Measurements from ENCODE around the gene CLDN20.

The CLDN20 gene

GRCh38 chr6:155270561-155271091 is 6.8 kb downstream of the CLDN20 start:
- no peak for DNase-seq (ENCODE audit: low read depth)

- no peak for DNase-seq (ENCODE audit: low read depth)
These were observed 7.3 kb downstream of the CLDN20 start for GRCh38 chr6:155271145-155271544.

GRCh38 chr6:155272353-155273232 is 8.8 kb downstream of the CLDN20 start:
- no peak for DNase-seq (ENCODE audit: low read depth)

- no peak for DNase-seq (ENCODE audit: low read depth)
These were observed 9.6 kb downstream of the CLDN20 start for GRCh38 chr6:155273431-155273830.

GRCh38 chr6:155274106-155274505 is 10.3 kb downstream of the CLDN20 start:
- no peak for DNase-seq (ENCODE audit: low read depth)

- DNase-seq (ENCODE audit: low read depth): no peak
These were observed 10.7 kb downstream of the CLDN20 start for GRCh38 chr6:155274533-155274932.

GRCh38 chr6:155275808-155276480 is 12.1 kb downstream of the CLDN20 start:
- DNase-seq (ENCODE audit: low read depth): no peak

- DNase-seq (ENCODE audit: low read depth): no peak
These were observed 12.8 kb downstream of the CLDN20 start for GRCh38 chr6:155276638-155277037.

GRCh38 chr6:155278319-155279049 is 14.7 kb downstream of the CLDN20 start:
- DNase-seq (ENCODE audit: low read depth): no peak

- DNase-seq (ENCODE audit: low read depth): no peak
These were observed 21.0 kb downstream of the CLDN20 start for GRCh38 chr6:155284775-155285174.

GRCh38 chr6:155287762-155288161 is 23.9 kb downstream of the CLDN20 start:
- no peak for DNase-seq (ENCODE audit: low read depth)

- no peak for DNase-seq (ENCODE audit: low read depth)
These were observed 26.7 kb downstream of the CLDN20 start for GRCh38 chr6:155290491-155290890.

GRCh38 chr6:155291291-155291690 is 27.5 kb downstream of the CLDN20 start:
- DNase-seq (ENCODE audit: low read depth): no peak

GRCh38 chr6:155292711-155293110 is 28.9 kb downstream of the CLDN20 start:
- no peak for DNase-seq (ENCODE audit: low read depth)

- DNase-seq (ENCODE audit: low read depth): no peak
These were observed 33.9 kb downstream of the CLDN20 start for GRCh38 chr6:155297669-155298068.

GRCh38 chr6:155301867-155302266 is 38.1 kb downstream of the CLDN20 start:
- no peak for DNase-seq (ENCODE audit: low read depth)

GRCh38 chr6:155303361-155303870 is 39.6 kb downstream of the CLDN20 start:
- DNase-seq (ENCODE audit: low read depth): no peak

GRCh38 chr6:155306958-155307357 is 43.1 kb downstream of the CLDN20 start:
- DNase-seq (ENCODE audit: low read depth): no peak

- no peak for DNase-seq (ENCODE audit: low read depth)
These were observed 45.3 kb downstream of the CLDN20 start for GRCh38 chr6:155309150-155309549.

- DNase-seq (ENCODE audit: low read depth): no peak
These were observed 46.8 kb downstream of the CLDN20 start for GRCh38 chr6:155310596-155310995.

GRCh38 chr6:155311086-155311485 is 47.3 kb downstream of the CLDN20 start:
- no peak for DNase-seq (ENCODE audit: low read depth)

GRCh38 chr6:155311583-155311982 is 47.8 kb downstream of the CLDN20 start:
- DNase-seq (ENCODE audit: low read depth): no peak

All from activated T-cell treated with anti-CD3 and anti-CD28 coated beads for 48 hours (primary cell).